IMR-90 (cell line): ENCODE measurements around the gene MAN1C1. TPM values are rescaled to one million over a fixed set of nuclear protein-coding genes. Genes with fewer than 3 reads are reported as not detected.

Source experiments
- ATAC-seq: fragments of 200-7000 bp; cut with Tn5 transposase; 2 replicates; pipeline ENCODE4 v1.9.1; 2020; ENCODE audit warnings: low read depth, mild to moderate bottlenecking, moderate library complexity
- BruUV-seq: library from RNA; stranded (reverse); fragments of 400-500 nt; replicated peaks from 2 replicates; lab custom pipeline; 2021; lab: Mats Ljungman, UMichigan
- CTCF ChIA-PET: fragments of 300-600 bp; formaldehyde crosslinking; extraction: SDS; loops from one replicate; lab custom pipeline; 2021; ENCODE audit warnings: antibody characterized with exemption; lab: Yijun Ruan, JAX
- POLR2A ChIA-PET: fragments of 300-600 bp; sonication (Branson Sonifier 250); formaldehyde crosslinking; loops from one replicate; lab custom pipeline; 2022; ENCODE audit warnings: antibody characterized with exemption; ENCODE audit not compliant: unreplicated experiment; lab: Charles Lee
- DNase-seq: peaks from one replicate; pipeline ENCODE4 v3.0.0; 2013
- H2AFZ ChIP-seq: replicated peaks from 2 replicates; pipeline ENCODE3; 2013; ENCODE audit warnings: low read length, mild to moderate bottlenecking; ENCODE audit not compliant: poor library complexity
- H2AK5ac ChIP-seq: 2 replicates; pipeline ENCODE4 v1.6.1; 2013; ENCODE audit warnings: low read depth, low read length, inconsistent platforms
- H2AK9ac ChIP-seq: replicated peaks from 2 replicates; pipeline ENCODE3; 2013; ENCODE audit warnings: mild to moderate bottlenecking, low read depth, low read length, moderate library complexity; ENCODE audit not compliant: poor library complexity
- H2BK120ac ChIP-seq: 2 replicates; pipeline ENCODE4 v1.6.1; 2013; ENCODE audit warnings: low read depth, low read length, inconsistent platforms
- H2BK15ac ChIP-seq: 3 replicates; pipeline ENCODE4 v1.6.1; 2013; ENCODE audit warnings: low read depth, low read length, inconsistent platforms
- H2BK20ac ChIP-seq: 2 replicates; pipeline ENCODE4 v1.6.1; 2013; ENCODE audit warnings: low read depth, mild to moderate bottlenecking, inconsistent platforms, low read length, moderate library complexity
- H2BK5ac ChIP-seq: 2 replicates; pipeline ENCODE4 v1.6.1; 2013; ENCODE audit warnings: mild to moderate bottlenecking, low read depth, low read length, inconsistent platforms; ENCODE audit not compliant: poor library complexity, severe bottlenecking
- H3K14ac ChIP-seq: replicated peaks from 2 replicates; pipeline ENCODE4 v1.6.1; 2013; ENCODE audit warnings: low read depth, low read length, inconsistent platforms
- H3K18ac ChIP-seq: 2 replicates; pipeline ENCODE4 v1.6.1; 2013; ENCODE audit warnings: low read depth, low read length, control low read depth
- H3K23ac ChIP-seq: 2 replicates; pipeline ENCODE4 v1.6.1; 2013; ENCODE audit warnings: low read depth, low read length, inconsistent platforms
- H3K27ac ChIP-seq: 2 replicates; pipeline ENCODE4 v1.5.1; 2013; ENCODE audit warnings: mild to moderate bottlenecking, control low read depth, low read length; ENCODE audit not compliant: insufficient read depth
- H3K27me3 ChIP-seq: 2 replicates; pipeline ENCODE4 v1.6.1; 2013; ENCODE audit warnings: low read length; ENCODE audit not compliant: control insufficient read depth, insufficient read depth
- H3K36me3 ChIP-seq: 2 replicates; pipeline ENCODE4 v1.6.1; 2013; ENCODE audit warnings: low read length, mixed read lengths; ENCODE audit not compliant: control insufficient read depth, insufficient read depth
- H3K4ac ChIP-seq: 2 replicates; pipeline ENCODE4 v1.6.1; 2013; ENCODE audit warnings: low read depth, low read length, inconsistent platforms
- H3K4me1 ChIP-seq: 2 replicates; pipeline ENCODE4 v1.6.1; 2013; ENCODE audit warnings: low read length, mixed read lengths; ENCODE audit not compliant: control insufficient read depth, insufficient read depth
- H3K4me2 ChIP-seq: 2 replicates; pipeline ENCODE4 v1.6.1; 2013; ENCODE audit warnings: low read depth, mild to moderate bottlenecking, control low read depth, low read length, moderate library complexity
- H3K4me3 ChIP-seq: 2 replicates; pipeline ENCODE4 v1.5.1; 2013; ENCODE audit warnings: low read depth, mild to moderate bottlenecking, control low read depth, low read length, moderate library complexity; ENCODE audit not compliant: insufficient read depth
- H3K56ac ChIP-seq: 2 replicates; pipeline ENCODE4 v1.6.1; 2013; ENCODE audit warnings: low read length, inconsistent platforms; ENCODE audit not compliant: insufficient read depth; ENCODE audit errors: extremely low read depth
- H3K79me1 ChIP-seq, 2 experiments: 2 replicates each; pipeline ENCODE4 v1.6.1; 2013; ENCODE audit warnings: low read length in 2 of 2, inconsistent platforms in 1 of 2, low read depth in 1 of 2
- H3K9ac ChIP-seq: 2 replicates; pipeline ENCODE4 v1.6.1; 2013; ENCODE audit warnings: low read depth, low read length, control low read depth
- H3K9me1 ChIP-seq: 2 replicates; pipeline ENCODE4 v1.6.1; 2013; ENCODE audit warnings: low read length, inconsistent platforms; ENCODE audit not compliant: insufficient read depth
- H3K9me3 ChIP-seq: 2 replicates; pipeline ENCODE4 v1.6.1; 2013; ENCODE audit warnings: low read length; ENCODE audit not compliant: control insufficient read depth, insufficient read depth
- H4K20me1 ChIP-seq: 2 replicates; pipeline ENCODE4 v1.6.1; 2013; ENCODE audit warnings: low read length, inconsistent platforms; ENCODE audit not compliant: insufficient read depth
- H4K5ac ChIP-seq: 2 replicates; pipeline ENCODE4 v1.6.1; 2013; ENCODE audit warnings: mild to moderate bottlenecking, low read depth, low read length, control low read depth
- H4K8ac ChIP-seq, 2 experiments: 2 replicates each; pipeline ENCODE4 v1.6.1; 2013; ENCODE audit warnings: low read depth in 2 of 2, low read length in 2 of 2, control low read depth in 1 of 2, inconsistent platforms in 1 of 2
- H4K91ac ChIP-seq: 2 replicates; pipeline ENCODE4 v1.6.1; 2013; ENCODE audit warnings: low read depth, low read length, inconsistent platforms; ENCODE audit not compliant: insufficient read depth
- BHLHE40 ChIP-seq: fragments of 150-350 bp; IDR thresholded peaks from 2 replicates; pipeline ENCODE4 v1.6.1; 2016; ENCODE audit warnings: mild to moderate bottlenecking, low read depth, low read length
- CEBPB ChIP-seq: IDR thresholded peaks from 2 replicates; pipeline ENCODE4 v1.6.1; 2012; ENCODE audit warnings: low read depth, low read length, improper control_type of control experiment
- CHD1 ChIP-seq: IDR thresholded peaks from 2 replicates; pipeline ENCODE4 v1.6.1; 2012; ENCODE audit warnings: low read depth, low read length, improper control_type of control experiment
- CTCF ChIP-seq: conservative IDR thresholded peaks from 2 replicates; pipeline ENCODE4 v1.5.1; 2012; ENCODE audit warnings: mild to moderate bottlenecking, low read depth, low read length, improper control_type of control experiment
- ELK1 ChIP-seq: fragments of 150-350 bp; IDR thresholded peaks from 2 replicates; pipeline ENCODE4 v1.6.1; 2016; ENCODE audit warnings: low read depth, mild to moderate bottlenecking, low read length, moderate library complexity, borderline replicate concordance
- MAFK ChIP-seq: IDR thresholded peaks from 2 replicates; pipeline ENCODE4 v1.6.1; 2012; ENCODE audit warnings: low read depth, low read length, improper control_type of control experiment
- MAZ ChIP-seq: IDR thresholded peaks from 2 replicates; pipeline ENCODE4 v1.6.1; 2012; ENCODE audit warnings: low read depth, mild to moderate bottlenecking, low read length, improper control_type of control experiment, moderate library complexity, borderline replicate concordance
- MXI1 ChIP-seq: IDR thresholded peaks from 2 replicates; pipeline ENCODE4 v1.6.1; 2012; ENCODE audit warnings: low read depth, mild to moderate bottlenecking, low read length, moderate library complexity, borderline replicate concordance
- NFE2L2 ChIP-seq: fragments of 150-350 bp; IDR thresholded peaks from 2 replicates; pipeline ENCODE4 v1.6.1; 2016; ENCODE audit warnings: low read depth, mild to moderate bottlenecking, low read length
- POLR2A ChIP-seq: IDR thresholded peaks from 2 replicates; pipeline ENCODE4 v1.6.1; 2012; ENCODE audit warnings: mild to moderate bottlenecking, low read depth, low read length
- RAD21 ChIP-seq: IDR thresholded peaks from 2 replicates; pipeline ENCODE4 v1.6.1; 2012; ENCODE audit warnings: low read length, improper control_type of control experiment
- RCOR1 ChIP-seq: IDR thresholded peaks from 2 replicates; pipeline ENCODE4 v1.6.1; 2012; ENCODE audit warnings: mild to moderate bottlenecking, low read length, improper control_type of control experiment; ENCODE audit not compliant: insufficient replicate concordance
- RFX5 ChIP-seq: IDR thresholded peaks from 2 replicates; pipeline ENCODE4 v1.8.0; 2012; ENCODE audit warnings: low read depth, mild to moderate bottlenecking, low read length, moderate library complexity
- SMC3 ChIP-seq: fragments of 150-350 bp; IDR thresholded peaks from 2 replicates; pipeline ENCODE4 v1.6.1; 2016; ENCODE audit warnings: low read depth, mild to moderate bottlenecking, antibody characterized with exemption, low read length, moderate library complexity
- USF2 ChIP-seq: fragments of 150-350 bp; IDR thresholded peaks from 2 replicates; pipeline ENCODE4 v1.6.1; 2017; ENCODE audit warnings: mild to moderate bottlenecking, antibody characterized with exemption, low read length, low read depth
- WGBS, 2 experiments: methylation state at CpG; one replicate each; pipeline versions ENCODE4 v1.1.5 to v1.1.7; 2013; ENCODE audit warnings: missing lambda C conversion rate in 2 of 2; ENCODE audit not compliant: insufficient read length in 1 of 2; ENCODE audit errors: extremely low coverage in 2 of 2; 5-methylcytosine and 5-hydroxymethylcytosine counted together
- dilution Hi-C: fragments of 300-500 bp; cut with HindIII; formaldehyde crosslinking; loops from one replicate; pipeline ENCODE4 v1.14.3; 2018; ENCODE audit warnings: low sequenced_read_pairs; ENCODE audit not compliant: unreplicated experiment
- in situ Hi-C: fragments of 300-500 bp; cut with MboI; formaldehyde crosslinking; loops from 3 replicates; pipeline ENCODE4 v1.14.3; 2019; ENCODE audit warnings: low sequenced_read_pairs, inconsistent platforms, mixed read lengths
- intact Hi-C: fragments of 100-400 bp; cut with micrococcal nuclease; formaldehyde crosslinking; loops from 2 replicates; pipeline ENCODE4 v1.10.0; 2022
- polyA plus RNA-seq, 3 experiments: library from polyadenylated mRNA; depleted of rRNA; stranded (reverse); fragments of >200 nt; gene quantifications; 2 replicates each; pipeline ENCODE4 v1.2.3, GENCODE V29; 2012; ENCODE audit warnings: low replicate concordance in 1 of 3
- total RNA-seq: library from RNA; depleted of rRNA; stranded (reverse); fragments of >200 nt; gene quantifications from 2 replicates; pipeline ENCODE4 v1.2.3, GENCODE V29; 2012

MAN1C1 gene
- total and polyA plus RNA-seq, 2 of the 4 experiments (the other 2 are of a cell fraction): 3.2 to 11.3 TPM

GRCh38 chr1:25613091-25613490 is 3.5 kb upstream of the MAN1C1 start:
- Histone ChIP-seq H4K8ac (no peak overlapping the region), H3K56ac (no peak overlapping the region), H3K18ac (no peak overlapping the region), H3K9me1 (no peaks in the 10 kb centered on the region), H3K4ac (no peak overlapping the region), H3K4me3 (no peak overlapping the region), H2BK5ac (no peak overlapping the region), H3K4me2 (no peak overlapping the region), H2AK5ac (no peak overlapping the region), H2AK9ac (no peak overlapping the region), H3K14ac (no peak overlapping the region), H4K5ac (no peak overlapping the region), H3K79me1 (no peaks in the 10 kb centered on the region; a peak in 1 of 4 replicates), H3K36me3 (no peaks in the 10 kb centered on the region), H2AFZ (no peak overlapping the region), H3K27me3 (peaks cover 26% of the 10 kb centered on the region), H4K91ac (no peak overlapping the region), H3K9me3 (no peaks in the 10 kb centered on the region), H2BK120ac (no peak overlapping the region), H3K4me1 (peaks cover 3% of the 10 kb centered on the region; the same call in 1 of the 2 replicates), H2BK20ac (no peak overlapping the region), H3K9ac (no peak overlapping the region), H3K27ac (no peak overlapping the region), H4K20me1 (no peaks in the 10 kb centered on the region), H3K23ac (no peak overlapping the region), H2BK15ac (no peak overlapping the region)
- no peak for TF ChIP-seq CHD1
- no peak for TF ChIP-seq BHLHE40
- TF ChIP-seq RAD21: no peak
- TF ChIP-seq SMC3: no peak
- no peak for TF ChIP-seq RFX5
- no peak for TF ChIP-seq POLR2A
- no peak for TF ChIP-seq MAZ
- no peak for TF ChIP-seq MAFK
- TF ChIP-seq MXI1: no peak
- no peak for TF ChIP-seq CTCF
- TF ChIP-seq CEBPB: no peak
- TF ChIP-seq RCOR1: no peak
- no peak for TF ChIP-seq USF2
- TF ChIP-seq ELK1: no peak
- TF ChIP-seq NFE2L2: no peak
- WGBS, 2 experiments: no CpG with 5 or more reads among the region's 3 CpGs
- intact Hi-C loops (no loop called here), dilution Hi-C loops (no loop called here), in situ Hi-C loops (loop anchor here (5.0 kb wide), 1 partner anchor 179 kb away; no protein-coding TSS in a partner anchor)
- DNase-seq (no peak), ATAC-seq (no peak)
- ChIA-PET POLR2A (no interaction called here), CTCF (no interaction called here)
- BruUV-seq: no TSS peak
